H1 (cell line): ENCODE data around the gene NUDT3. TPM values are rescaled to one million over a fixed set of nuclear protein-coding genes. Genes with fewer than 3 reads are reported as not detected.

Experiments used
- ATF2 ChIP-seq: IDR thresholded peaks from 2 replicates; pipeline ENCODE4 v1.6.1; 2012; ENCODE audit warnings: low read length, inconsistent platforms
- SIRT6 ChIP-seq: IDR thresholded peaks from one replicate; pipeline ENCODE4 v1.7.1; 2012; ENCODE audit warnings: low read length, inconsistent platforms
- SIX5 ChIP-seq: IDR thresholded peaks from 2 replicates; pipeline ENCODE4 v1.6.1; 2011; ENCODE audit warnings: mild to moderate bottlenecking, low read depth, low read length
- polyA plus RNA-seq, 7 experiments: library from polyadenylated mRNA; depleted of rRNA in 3 of 7; stranded (reverse) in 5 of 7; unstranded in 2 of 7; fragments of >200 nt in 5 of 7; fragments of 200-250 nt in 2 of 7; gene quantifications; 1 replicate in 5 of 7; 2 replicates in 1 of 7; 4 replicates in 1 of 7; pipeline versions ENCODE4 v1.2.1 to v1.2.3, GENCODE V29; 2011 to 2013; ENCODE audit warnings: missing spikeins in 2 of 7, mixed read lengths in 2 of 7
- total RNA-seq: library from RNA; stranded (reverse); fragmentation: NEBNext Ultra II Directional; extraction: Animal tissue kit (Norgen Biotek cat#: 25700); gene quantifications from 2 replicates; pipeline ENCODE4 v1.2.1, GENCODE V29; 2021

Gene NUDT3
- total and polyA plus RNA-seq, 2 of the 8 experiments (the other 6 are each of a cell fraction or from before 2014, with no cell fraction given) = 14.1 to 36.9 TPM

GRCh38 chr6:34386316-34387137, 5.9 kb downstream of the NUDT3 start (continued):
- TF ChIP-seq ATF2 = no peak
- TF ChIP-seq SIX5 = no peak
- TF ChIP-seq SIRT6 = no peak
